Measurements from ENCODE around the gene VWA3A. TPM values are rescaled to one million over a fixed set of nuclear protein-coding genes. Genes with fewer than 3 reads are reported as not detected.

Gene VWA3A
- total RNA-seq, 1 experiment from 2014 or later, result not detected

GRCh38 chr16:22089910-22090309 lies 2.4 kb upstream of the VWA3A start:
- DNase-seq (no peak), ATAC-seq (no peak)
- TF ChIP-seq EZH2 (IDR thresholded peaks at IDR 0.05; ENCODE audit: low read length, unreplicated experiment), result no peak
- TF ChIP-seq EZH2phosphoT487 (IDR thresholded peaks at IDR 0.05; ENCODE audit: borderline replicate concordance, low read length), result no peak
- no peak for TF ChIP-seq CTCF (conservative IDR thresholded peaks at IDR 0.05; ENCODE audit: low read depth, low read length)
- H3K36me3 ChIP-seq (ENCODE audit: low read depth, low read length), result peaks cover 7% of the 10 kb centered on the region
- no peaks in the 10 kb centered on the region for H3K9me3 ChIP-seq (ENCODE audit: low read length)
- H3F3A ChIP-seq (ENCODE audit: low read length, unreplicated experiment), result no peaks in the 10 kb centered on the region
- no peak overlapping the region for H3K4me3 ChIP-seq (ENCODE audit: low read length)
- no peak overlapping the region for H3K27ac ChIP-seq (ENCODE audit: low read length)
- CTCF ChIA-PET, result no interaction called here
- no peak overlapping the region for H3K4me2 ChIP-seq (ENCODE audit: low read length)
- no peak overlapping the region for H2AFZ ChIP-seq (ENCODE audit: low read length)
- POLR2A ChIA-PET (ENCODE audit: unreplicated experiment), result no interaction called here
- no peaks in the 10 kb centered on the region for H3K79me2 ChIP-seq (ENCODE audit: low read length)
- H3K9ac ChIP-seq (ENCODE audit: low read length), result no peak overlapping the region
- no peaks in the 10 kb centered on the region for H4K20me1 ChIP-seq (ENCODE audit: low read length)
- no peaks in the 10 kb centered on the region for H3K27me3 ChIP-seq (ENCODE audit: low read length)
- intact Hi-C loops (cut with micrococcal nuclease), result no loop called here
- H3K9me2 ChIP-seq (replicated peaks; ENCODE audit: low read length), result no peaks in the 10 kb centered on the region
- H3K4me1 ChIP-seq (ENCODE audit: insufficient read depth, low read length), result peaks cover 9% of the 10 kb centered on the region; the same call in 1 of the 2 replicates
- no TSS peak for BruUV-seq (replicated peaks)

- H3K27me3 ChIP-seq (ENCODE audit: low read length), result no peaks in the 10 kb centered on the region
- TSS peak; percentile 10 for BruUV-seq (replicated peaks)
- no peaks in the 10 kb centered on the region for H4K20me1 ChIP-seq (ENCODE audit: low read length)
- no peaks in the 10 kb centered on the region for H3K9me2 ChIP-seq (replicated peaks; ENCODE audit: low read length)
- peaks cover 9% of the 10 kb centered on the region; the same call in 1 of the 2 replicates for H3K4me1 ChIP-seq (ENCODE audit: insufficient read depth, low read length)
- TF ChIP-seq EZH2 (IDR thresholded peaks at IDR 0.05; ENCODE audit: low read length, unreplicated experiment) (no peak), EZH2phosphoT487 (IDR thresholded peaks at IDR 0.05; ENCODE audit: borderline replicate concordance, low read length) (no peak), CTCF (conservative IDR thresholded peaks at IDR 0.05; ENCODE audit: low read depth, low read length) (no peak)
- H3K4me2 ChIP-seq (ENCODE audit: low read length), result no peak overlapping the region
- POLR2A ChIA-PET (ENCODE audit: unreplicated experiment), result no interaction called here
- ATAC-seq (peak; percentile 62), DNase-seq (peak; percentile 71)
- no peak overlapping the region for H3K9ac ChIP-seq (ENCODE audit: low read length)
- no peaks in the 10 kb centered on the region for H3K9me3 ChIP-seq (ENCODE audit: low read length)
- no peaks in the 10 kb centered on the region for H3K79me2 ChIP-seq (ENCODE audit: low read length)
- no peaks in the 10 kb centered on the region for H3F3A ChIP-seq (ENCODE audit: low read length, unreplicated experiment)
- H3K36me3 ChIP-seq (ENCODE audit: low read depth, low read length), result no peaks in the 10 kb centered on the region
- intact Hi-C loops (cut with micrococcal nuclease), result no loop called here
- H2AFZ ChIP-seq (ENCODE audit: low read length), result no peak overlapping the region
- H3K4me3 ChIP-seq (ENCODE audit: low read length), result no peak overlapping the region
- H3K27ac ChIP-seq (ENCODE audit: low read length), result peak overlapping the region; percentile 63
- CTCF ChIA-PET, result no interaction called here
These were observed 620 bp upstream of the VWA3A start for GRCh38 chr16:22091721-22092120.

GRCh38 chr16:22093331-22093730 lies 990 bp downstream of the VWA3A start:
- peaks cover 9% of the 10 kb centered on the region; the same call in 1 of the 2 replicates for H3K4me1 ChIP-seq (ENCODE audit: insufficient read depth, low read length)
- no TSS peak for BruUV-seq (replicated peaks)
- DNase-seq, result no peak
- H3K27ac ChIP-seq (ENCODE audit: low read length), result no peak overlapping the region
- H3K4me3 ChIP-seq (ENCODE audit: low read length), result no peak overlapping the region
- TF ChIP-seq EZH2 (IDR thresholded peaks at IDR 0.05; ENCODE audit: low read length, unreplicated experiment), result no peak
- TF ChIP-seq CTCF (conservative IDR thresholded peaks at IDR 0.05; ENCODE audit: low read depth, low read length), result no peak
- TF ChIP-seq EZH2phosphoT487 (IDR thresholded peaks at IDR 0.05; ENCODE audit: borderline replicate concordance, low read length), result no peak
- H4K20me1 ChIP-seq (ENCODE audit: low read length), result no peaks in the 10 kb centered on the region
- no peaks in the 10 kb centered on the region for H3K79me2 ChIP-seq (ENCODE audit: low read length)
- H3K9me2 ChIP-seq (replicated peaks; ENCODE audit: low read length), result no peaks in the 10 kb centered on the region
- intact Hi-C loops (cut with micrococcal nuclease), result no loop called here
- ChIA-PET CTCF (no interaction called here), POLR2A (ENCODE audit: unreplicated experiment) (no interaction called here)
- no peak overlapping the region for H3K9ac ChIP-seq (ENCODE audit: low read length)
- no peaks in the 10 kb centered on the region for H3K9me3 ChIP-seq (ENCODE audit: low read length)
- no peaks in the 10 kb centered on the region for H3K36me3 ChIP-seq (ENCODE audit: low read depth, low read length)
- no peaks in the 10 kb centered on the region for H3K27me3 ChIP-seq (ENCODE audit: low read length)
- H3F3A ChIP-seq (ENCODE audit: low read length, unreplicated experiment), result no peaks in the 10 kb centered on the region
- no peak overlapping the region for H3K4me2 ChIP-seq (ENCODE audit: low read length)
- H2AFZ ChIP-seq (ENCODE audit: low read length), result no peak overlapping the region
- no peak for ATAC-seq
